Osteoblast (primary cell): ENCODE results near the gene ZNF625. TPM values are rescaled to one million over a fixed set of nuclear protein-coding genes. Genes with fewer than 3 reads are reported as not detected.

Experiments used
- DNase-seq: peaks from one replicate; pipeline ENCODE4 v3.0.0; 2011; ENCODE audit warnings: low spot score, mixed read lengths; ENCODE audit not compliant: insufficient read length; ENCODE audit errors: missing footprints
- H2AFZ ChIP-seq: 2 replicates; pipeline ENCODE4 v1.6.0; 2011; ENCODE audit warnings: mild to moderate bottlenecking, low read length
- H3K27ac ChIP-seq: 2 replicates; pipeline ENCODE4 v1.5.1; 2011; ENCODE audit warnings: mild to moderate bottlenecking, low read depth, low read length, moderate library complexity
- H3K27me3 ChIP-seq: 2 replicates; pipeline ENCODE4 v1.6.0; 2012; ENCODE audit warnings: mild to moderate bottlenecking, control low read depth, inconsistent platforms, low read length, moderate library complexity; ENCODE audit not compliant: insufficient read depth
- H3K36me3 ChIP-seq: 2 replicates; pipeline ENCODE4 v1.5.1; 2011; ENCODE audit warnings: mild to moderate bottlenecking, low read length, control low read depth, moderate library complexity; ENCODE audit not compliant: insufficient read depth
- H3K4me1 ChIP-seq: 2 replicates; pipeline ENCODE4 v1.5.1; 2011; ENCODE audit warnings: mild to moderate bottlenecking, low read length, control low read depth, moderate library complexity; ENCODE audit not compliant: insufficient read depth
- H3K4me2 ChIP-seq: 2 replicates; pipeline ENCODE4 v1.6.0; 2011; ENCODE audit warnings: mild to moderate bottlenecking, low read length; ENCODE audit not compliant: insufficient read depth
- H3K4me3 ChIP-seq: fragments of 200-600 bp; sonication (generic); 3 replicates; pipeline ENCODE4 v1.5.1; 2012; ENCODE audit warnings: mild to moderate bottlenecking, low read length, inconsistent platforms; ENCODE audit not compliant: insufficient read depth
- H3K79me2 ChIP-seq: 2 replicates; pipeline ENCODE4 v1.6.0; 2012; ENCODE audit warnings: mild to moderate bottlenecking, low read length, control low read depth, inconsistent platforms; ENCODE audit not compliant: insufficient read depth
- H3K9me3 ChIP-seq: 2 replicates; pipeline ENCODE4 v1.5.1; 2011; ENCODE audit warnings: low read depth, low read length, control low read depth
- H4K20me1 ChIP-seq: 2 replicates; pipeline ENCODE4 v1.6.0; 2012; ENCODE audit warnings: mild to moderate bottlenecking, low read length, control low read depth; ENCODE audit not compliant: insufficient read depth
- small RNA-seq: library from RNA; depleted of rRNA; stranded (forward); fragments of <200 nt; gene quantifications from one replicate; pipeline ENCODE3, GENCODE V24; 2012
- total RNA-seq: library from RNA; depleted of rRNA; stranded (reverse); fragments of >200 nt; gene quantifications from 2 replicates; pipeline ENCODE4 v1.2.3, GENCODE V29; 2012
- TF ChIP-seq, protein P1 (sequence below): IDR thresholded peaks from 2 replicates; pipeline ENCODE4 v1.5.1; 2011; ENCODE audit warnings: mild to moderate bottlenecking, low read depth, low read length, moderate library complexity; ENCODE audit errors: extremely low read depth

Gene ZNF625
- total RNA-seq, 1 donor = 13.0 TPM

DNA sequence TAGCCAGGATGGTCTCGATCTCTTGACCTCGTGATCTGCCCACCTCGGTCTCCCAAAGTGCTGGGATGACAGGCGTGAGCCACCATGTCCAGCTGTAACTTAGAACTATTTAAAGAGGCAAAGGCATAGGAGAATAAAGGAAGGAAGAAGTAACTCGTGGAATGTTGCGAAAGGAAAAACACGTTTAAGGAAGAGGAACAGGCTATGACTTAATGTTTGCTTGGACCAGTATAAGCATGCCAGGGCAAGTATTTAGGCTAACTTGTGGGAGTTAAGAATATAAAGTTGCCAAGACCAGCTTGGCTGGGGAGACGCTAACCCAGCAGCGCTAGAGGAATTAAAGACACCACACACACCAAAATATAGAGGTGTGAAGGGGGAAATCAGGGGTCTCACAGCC, 58.5 kb downstream of the ZNF625 start:
- DNase-seq = no peak
- Histone ChIP-seq H3K9me3 (no peaks in the 10 kb centered on the region), H3K27ac (no peak overlapping the region), H4K20me1 (no peaks in the 10 kb centered on the region), H2AFZ (no peak overlapping the region), H3K4me1 (peaks cover 1% of the 10 kb centered on the region), H3K79me2 (peaks cover 8% of the 10 kb centered on the region), H3K4me3 (no peak overlapping the region), H3K36me3 (peaks cover 4% of the 10 kb centered on the region), H3K27me3 (no peaks in the 10 kb centered on the region), H3K4me2 (no peak overlapping the region)
- TF ChIP-seq, protein P1, sequence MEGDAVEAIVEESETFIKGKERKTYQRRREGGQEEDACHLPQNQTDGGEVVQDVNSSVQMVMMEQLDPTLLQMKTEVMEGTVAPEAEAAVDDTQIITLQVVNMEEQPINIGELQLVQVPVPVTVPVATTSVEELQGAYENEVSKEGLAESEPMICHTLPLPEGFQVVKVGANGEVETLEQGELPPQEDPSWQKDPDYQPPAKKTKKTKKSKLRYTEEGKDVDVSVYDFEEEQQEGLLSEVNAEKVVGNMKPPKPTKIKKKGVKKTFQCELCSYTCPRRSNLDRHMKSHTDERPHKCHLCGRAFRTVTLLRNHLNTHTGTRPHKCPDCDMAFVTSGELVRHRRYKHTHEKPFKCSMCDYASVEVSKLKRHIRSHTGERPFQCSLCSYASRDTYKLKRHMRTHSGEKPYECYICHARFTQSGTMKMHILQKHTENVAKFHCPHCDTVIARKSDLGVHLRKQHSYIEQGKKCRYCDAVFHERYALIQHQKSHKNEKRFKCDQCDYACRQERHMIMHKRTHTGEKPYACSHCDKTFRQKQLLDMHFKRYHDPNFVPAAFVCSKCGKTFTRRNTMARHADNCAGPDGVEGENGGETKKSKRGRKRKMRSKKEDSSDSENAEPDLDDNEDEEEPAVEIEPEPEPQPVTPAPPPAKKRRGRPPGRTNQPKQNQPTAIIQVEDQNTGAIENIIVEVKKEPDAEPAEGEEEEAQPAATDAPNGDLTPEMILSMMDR = no peak

DNA sequence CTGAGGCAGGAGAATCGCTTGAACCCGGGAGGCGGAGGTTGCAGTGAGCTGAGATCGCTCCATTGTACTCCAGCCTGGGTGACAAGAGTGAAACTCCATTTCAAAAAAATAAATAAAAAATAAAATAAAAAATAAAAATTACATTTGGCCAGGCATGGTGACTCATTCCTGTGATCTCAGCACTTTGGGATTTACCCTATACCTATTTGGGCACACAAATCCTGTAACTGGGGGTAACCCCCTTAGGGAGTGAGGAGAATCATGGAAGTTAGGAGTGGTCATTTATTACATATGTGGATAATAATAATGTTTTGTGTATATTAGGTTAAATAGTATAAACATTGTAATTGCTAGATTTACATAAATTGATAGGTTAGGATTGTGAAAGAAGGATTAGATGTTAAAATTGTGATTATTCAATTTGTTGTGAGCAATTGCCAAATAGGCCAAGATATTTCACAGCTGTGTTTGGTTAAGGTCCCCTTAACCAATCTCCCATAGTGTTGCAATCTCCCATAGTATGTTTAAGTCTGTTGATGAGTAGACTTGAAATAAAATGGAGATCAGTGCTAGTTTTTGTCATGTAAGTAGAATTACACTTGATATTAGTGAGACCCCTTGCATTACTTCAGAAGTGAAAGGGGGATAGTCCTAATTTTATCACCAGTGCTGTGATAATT, 61.3 kb downstream of the ZNF625 start:
- Histone ChIP-seq H3K4me2 (no peak overlapping the region), H3K36me3 (peaks cover 4% of the 10 kb centered on the region), H3K27ac (no peak overlapping the region), H4K20me1 (no peaks in the 10 kb centered on the region), H3K9me3 (no peaks in the 10 kb centered on the region), H2AFZ (no peak overlapping the region), H3K4me1 (peaks cover 3% of the 10 kb centered on the region), H3K4me3 (no peak overlapping the region), H3K79me2 (peaks cover 9% of the 10 kb centered on the region), H3K27me3 (no peaks in the 10 kb centered on the region)
- no peak for DNase-seq
- TF ChIP-seq, protein P1 = no peak

Small RNA genes lying within 50 kb of the gene (small RNA-seq; reads per million reads assigned to genes)
- gene RNA5SP467 = not detected

Other genes with a start within 250 kb of the ZNF625 start
- 9.4 and 10.6 TPM in 2 replicates for gene ZNF700, start 231.6 kb downstream of the ZNF625 start, total RNA-seq
- 2.5 and 2.9 TPM in 2 replicates for gene ZNF763, start 191.7 kb downstream of the ZNF625 start, total RNA-seq
- 4.1 and 5.1 TPM in 2 replicates for gene ZNF433, start 121.1 kb downstream of the ZNF625 start, total RNA-seq
- 0.29 and 0.36 TPM in 2 replicates for gene ZNF878, start 103.8 kb downstream of the ZNF625 start, total RNA-seq
- 10.0 and 10.9 TPM in 2 replicates for gene ZNF844, start 92.0 kb downstream of the ZNF625 start, total RNA-seq
- gene ZNF20, start 16.4 kb downstream of the ZNF625 start, total RNA-seq = 6.9 and 9.4 TPM in 2 replicates
- 8.3 and 8.7 TPM in 2 replicates for gene ZNF136, start 6.4 kb upstream of the ZNF625 start, total RNA-seq
- gene ZNF44, start 138.1 kb upstream of the ZNF625 start, total RNA-seq = 10.0 and 11.2 TPM in 2 replicates
- gene ZNF563, start 176.9 kb upstream of the ZNF625 start, total RNA-seq = 4.3 and 4.4 TPM in 2 replicates
- 3.5 and 4.0 TPM in 2 replicates for gene ZNF442, start 208.9 kb upstream of the ZNF625 start, total RNA-seq
- gene ZNF799, start 244.5 kb upstream of the ZNF625 start, total RNA-seq = 3.2 and 3.3 TPM in 2 replicates